Activated T-cell treated with anti-CD3 and anti-CD28 coated beads for 1 hour (primary cell): ENCODE data around the gene LTBP1.

Experiments
- DNase-seq: peaks from one replicate; pipeline ENCODE4 v3.0.0-alpha.2; 2020; ENCODE audit warnings: low read depth

Gene LTBP1

DNA sequence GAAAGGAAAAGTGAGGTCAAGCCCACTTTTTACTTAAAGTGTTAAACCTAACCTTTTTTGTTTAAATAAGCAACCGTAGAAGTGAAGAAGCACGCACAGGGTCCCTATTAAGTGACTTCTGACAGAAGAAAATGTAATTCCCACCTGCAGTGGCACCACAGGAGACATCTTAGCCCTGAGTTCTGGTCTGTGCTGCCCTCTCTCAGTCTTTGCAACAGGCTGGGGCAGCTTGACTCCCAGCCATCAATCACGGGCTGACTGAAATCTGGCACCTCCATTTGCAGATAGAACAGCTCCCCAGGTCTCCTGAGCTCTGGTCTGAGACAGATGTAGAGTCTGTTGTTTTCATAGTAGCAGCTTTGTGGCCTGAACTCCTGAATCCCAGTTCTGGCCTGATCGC lies 170.0 kb downstream of the LTBP1 start:
- no peak for DNase-seq

DNA sequence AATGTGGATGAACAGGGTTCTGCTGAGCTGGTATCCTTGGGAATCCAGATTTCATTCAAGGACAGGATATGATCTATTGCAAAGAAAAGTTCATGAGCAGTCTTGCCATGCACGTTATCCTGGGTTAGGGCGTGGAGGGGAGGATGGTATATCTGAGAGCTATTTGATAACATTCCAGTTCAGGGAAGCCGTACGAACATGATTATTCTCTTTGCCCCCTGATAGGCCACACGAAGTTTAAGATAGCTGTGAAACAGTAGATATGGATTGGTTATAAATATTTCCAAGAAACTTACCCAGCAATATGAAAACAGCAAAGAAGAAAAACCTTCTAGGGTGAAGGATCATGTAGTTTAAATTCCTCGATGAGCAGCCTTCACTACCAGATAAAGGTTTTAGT lies 171.9 kb downstream of the LTBP1 start:
- no peak for DNase-seq

DNA sequence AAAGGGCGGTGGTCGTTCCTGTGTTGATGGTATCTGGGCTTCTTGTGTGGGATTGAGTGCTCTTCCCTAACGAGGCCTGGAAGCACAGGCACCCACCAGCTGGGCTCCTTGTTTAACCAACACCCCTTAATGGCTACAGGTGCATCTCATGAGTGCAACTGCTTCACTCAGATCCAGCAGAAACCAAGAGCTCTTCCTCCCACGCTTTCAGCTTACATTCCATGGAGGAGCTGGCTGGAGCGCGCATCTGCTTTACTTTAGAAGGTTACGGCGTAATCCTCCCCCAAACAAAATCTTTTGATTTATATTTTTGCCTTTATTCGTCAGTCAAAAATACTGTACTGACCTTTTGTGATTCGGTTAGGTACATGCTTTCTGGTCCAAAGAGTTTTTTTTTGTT lies 174.7 kb downstream of the LTBP1 start:
- no peak for DNase-seq

DNA sequence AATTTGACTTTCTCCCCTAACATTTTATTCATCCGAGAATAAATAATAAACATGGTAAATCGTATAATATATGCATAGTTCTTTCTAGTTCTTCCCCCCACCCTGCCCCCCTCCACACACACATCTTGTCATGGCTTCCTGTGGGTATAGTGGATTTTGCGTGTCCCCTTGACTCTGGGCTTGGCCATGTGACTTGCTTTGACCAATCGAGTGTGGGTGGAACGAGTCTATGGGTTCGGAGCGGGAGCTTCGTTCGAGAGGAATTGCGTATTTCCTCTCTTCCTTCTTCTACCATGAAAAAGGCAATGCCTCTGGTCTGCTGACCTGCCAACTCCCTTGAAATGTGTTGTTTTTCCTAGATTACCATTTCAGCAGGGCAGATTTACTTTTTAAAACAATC lies 175.2 kb downstream of the LTBP1 start:
- no peak for DNase-seq

DNA sequence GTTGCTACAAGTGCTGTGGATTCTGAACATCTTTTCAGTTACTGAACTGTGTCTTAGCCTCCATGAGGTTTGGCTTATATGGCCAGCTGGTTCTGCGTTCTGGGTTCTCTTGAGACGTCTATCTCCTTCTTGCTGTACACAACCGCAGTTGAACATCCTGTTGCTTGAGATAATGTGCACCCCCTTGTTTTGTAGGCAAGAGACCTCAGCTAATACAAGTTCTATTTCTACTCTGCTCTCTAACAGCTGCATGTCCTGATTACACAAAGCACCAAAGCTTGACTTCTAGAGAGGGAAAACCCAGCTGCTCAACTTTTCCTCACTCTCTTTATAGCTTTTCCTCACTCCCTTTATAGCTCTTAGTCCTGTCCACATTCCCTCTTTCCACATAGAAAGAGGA lies 176.0 kb downstream of the LTBP1 start:
- DNase-seq = no peak

DNA sequence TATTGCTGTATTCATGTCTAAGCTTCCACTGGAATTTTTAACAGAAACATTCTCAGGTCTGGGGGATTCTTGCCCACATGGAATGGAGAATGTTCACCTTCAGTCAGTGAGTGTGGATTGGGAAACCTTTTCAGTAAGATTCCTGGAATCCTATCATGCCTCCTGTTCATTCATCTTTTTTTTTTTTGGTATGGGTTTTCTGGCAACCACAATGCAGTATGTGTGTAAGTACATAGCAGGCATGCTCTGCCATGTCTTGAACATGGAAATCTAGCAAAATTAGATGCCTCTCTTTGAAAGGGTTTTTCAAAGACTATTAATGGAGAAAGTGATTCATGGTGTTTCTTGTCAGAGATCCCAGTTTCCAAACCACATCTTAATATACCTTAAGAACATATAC lies 176.5 kb downstream of the LTBP1 start:
- no peak for DNase-seq

DNA sequence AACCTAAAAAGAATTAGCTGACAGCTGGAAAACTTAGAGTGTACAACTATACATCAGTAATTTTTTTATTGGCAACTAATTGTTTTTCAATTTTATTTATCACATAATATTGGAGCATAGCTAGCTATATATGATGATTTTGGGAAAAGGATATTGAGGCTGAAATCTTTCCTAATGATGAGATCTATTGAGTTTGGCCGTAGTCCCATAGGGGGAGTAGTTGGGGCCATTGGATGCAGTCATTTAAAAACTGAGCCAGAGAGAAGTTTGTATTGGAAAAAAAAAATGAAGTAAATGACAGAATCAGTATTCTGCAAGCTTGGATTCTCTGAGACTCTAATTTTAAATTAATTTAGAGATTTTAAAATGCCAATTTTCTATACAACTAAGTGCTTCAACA lies 179.8 kb downstream of the LTBP1 start:
- no peak for DNase-seq

DNA sequence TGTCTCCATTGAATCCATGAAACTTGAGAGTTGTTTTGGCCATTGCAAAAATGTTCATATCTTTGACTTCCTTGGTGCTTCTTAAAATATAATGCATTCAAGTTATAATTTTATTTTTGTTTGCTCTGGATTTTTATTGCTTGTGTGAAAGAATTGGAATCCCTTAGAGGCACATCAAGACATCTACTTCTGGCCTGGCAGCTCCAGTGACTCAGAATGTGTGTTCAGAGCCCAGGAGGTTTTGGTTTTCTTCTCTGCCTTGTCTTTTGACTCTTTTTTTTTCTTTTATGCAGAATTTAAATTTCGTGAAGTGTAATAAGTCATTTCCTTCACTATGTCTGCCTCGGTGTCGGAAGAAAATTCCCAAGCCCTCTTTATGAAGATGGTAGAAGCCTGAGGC lies 180.2 kb downstream of the LTBP1 start:
- no peak for DNase-seq

DNA sequence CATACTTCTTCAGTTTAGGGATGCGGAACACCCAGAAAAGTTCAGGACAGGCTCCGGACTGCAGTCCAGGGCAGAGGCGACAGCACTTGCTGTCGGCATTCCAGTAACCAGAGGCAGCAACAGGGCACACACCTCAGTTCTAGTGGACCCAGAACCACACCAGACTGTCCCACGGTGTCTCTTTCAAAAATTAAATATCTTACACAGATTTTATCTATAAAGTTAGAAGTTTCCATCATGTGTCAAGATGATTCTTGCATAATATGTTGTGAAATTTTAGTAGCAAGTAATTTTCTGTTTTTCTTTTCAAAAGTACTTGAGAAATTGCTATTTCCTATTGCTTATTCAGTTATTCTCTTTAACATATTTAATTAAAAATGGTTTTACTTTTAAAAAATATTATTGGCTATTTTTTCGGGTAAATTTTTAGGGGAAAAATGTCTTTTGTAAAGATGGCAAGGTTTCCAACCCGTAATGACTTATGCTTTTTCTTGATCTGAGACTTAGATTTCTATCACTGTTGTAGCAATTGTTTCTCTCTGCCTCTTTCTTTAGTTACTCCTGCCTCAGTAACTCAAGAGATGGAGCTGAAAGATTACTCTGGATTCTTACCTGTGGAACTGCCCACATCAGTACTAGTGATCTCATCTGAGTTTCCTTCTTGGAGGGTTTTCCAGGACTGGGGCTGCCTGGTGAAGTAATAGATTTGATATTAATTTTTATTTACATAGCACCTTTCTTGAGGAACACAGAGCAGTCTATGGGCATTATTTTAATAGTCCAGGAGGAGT lies 182.7 kb downstream of the LTBP1 start:
- no peak for DNase-seq

DNA sequence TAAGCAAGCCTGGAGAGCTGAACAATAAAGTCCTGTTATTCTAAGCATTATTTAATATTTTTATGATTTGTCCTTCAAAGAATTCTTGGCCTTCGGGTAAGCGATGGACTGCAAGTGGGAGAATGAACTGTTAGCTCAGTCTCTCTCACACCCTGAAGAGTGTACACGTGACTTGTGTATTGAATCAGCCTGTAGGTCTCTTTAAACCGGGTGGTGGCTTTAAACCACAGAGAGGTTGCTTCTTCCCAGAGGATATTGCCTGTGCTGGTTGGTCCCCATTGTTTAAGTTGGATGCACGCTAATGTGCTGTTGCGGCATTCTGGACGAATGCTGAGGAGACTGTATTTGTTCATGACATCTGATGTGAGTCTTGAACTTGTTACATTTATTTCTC lies 183.3 kb downstream of the LTBP1 start:
- no peak for DNase-seq

DNA sequence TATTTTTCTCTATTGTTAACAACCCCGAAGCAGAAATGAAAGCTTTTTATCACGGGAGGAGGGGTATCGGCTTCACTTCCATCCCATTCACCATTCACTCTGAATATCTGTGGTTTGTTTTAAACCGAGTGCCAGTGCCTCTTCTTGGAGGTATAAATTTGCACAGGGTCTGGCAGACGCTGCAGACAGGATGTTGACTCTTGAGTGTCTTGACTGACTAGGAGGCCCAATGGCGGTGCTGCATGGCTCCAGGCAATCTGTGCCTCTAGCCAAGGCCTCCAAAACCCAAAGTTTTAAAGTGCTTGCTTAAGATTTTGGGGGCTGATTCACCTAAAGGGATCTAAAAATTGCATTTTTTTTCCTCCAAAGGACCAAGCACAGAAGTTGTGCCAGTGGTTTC lies 183.8 kb downstream of the LTBP1 start:
- DNase-seq = no peak

DNA sequence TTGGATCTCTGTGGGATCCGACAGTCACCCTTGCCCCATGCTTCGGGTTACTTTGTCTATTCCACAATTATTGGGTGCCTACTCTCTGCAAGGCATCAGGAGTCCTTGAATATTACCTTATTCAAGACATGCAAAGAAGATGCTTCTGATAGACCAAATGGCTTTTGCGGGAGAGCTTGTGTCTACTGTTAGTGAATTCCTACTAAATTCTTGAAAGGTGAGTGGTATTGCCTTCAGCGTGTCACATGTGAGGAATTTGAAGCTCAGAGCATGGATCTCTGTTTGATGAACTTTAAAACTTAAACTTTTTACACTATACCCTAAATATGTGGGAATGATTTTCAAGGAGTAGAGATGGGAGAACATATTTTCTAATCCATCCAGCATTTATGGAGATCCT lies 184.4 kb downstream of the LTBP1 start:
- no peak for DNase-seq

DNA sequence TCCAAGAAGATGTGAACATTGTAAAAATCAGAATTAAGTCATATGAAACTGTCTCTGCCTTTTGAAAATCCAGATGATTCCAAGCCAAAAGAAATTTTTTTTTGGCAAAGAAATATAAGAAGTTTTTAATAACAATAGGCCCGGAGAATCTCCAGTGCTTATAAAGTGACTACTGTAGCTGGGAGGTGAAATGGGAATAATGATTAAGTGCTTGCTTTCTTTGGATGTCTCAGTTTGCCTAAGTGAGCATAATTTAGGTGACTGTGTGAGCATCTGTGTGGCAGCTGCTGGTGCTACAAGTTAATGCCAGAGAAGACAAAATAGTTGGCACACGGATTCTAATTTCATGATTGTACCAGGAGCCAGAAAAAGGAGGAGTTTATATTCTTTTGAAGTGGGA lies 185.0 kb downstream of the LTBP1 start:
- no peak for DNase-seq

DNA sequence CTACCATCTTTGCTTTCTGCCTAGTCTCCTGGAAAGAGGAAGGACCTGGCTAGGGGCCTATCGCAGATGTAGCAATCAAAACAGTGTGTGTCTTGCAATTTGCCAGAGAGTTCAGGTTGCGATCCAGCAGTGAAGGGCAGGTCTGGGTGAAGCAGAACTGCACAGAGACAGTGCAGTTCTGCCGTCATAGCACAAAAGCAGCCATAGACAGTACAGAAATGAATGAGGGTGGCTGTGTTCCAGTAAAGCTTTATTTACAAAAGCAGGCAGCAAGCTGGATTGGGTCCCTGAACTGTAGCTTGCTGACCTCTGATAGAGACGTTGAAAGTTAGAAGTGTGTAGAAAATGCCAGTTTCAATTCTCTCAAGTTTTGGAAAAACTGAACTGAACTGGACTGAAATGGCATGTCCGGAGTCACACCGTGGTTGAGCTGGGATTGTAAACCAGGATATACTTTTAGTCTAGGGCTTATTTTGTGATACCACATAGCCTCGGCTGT lies 186.8 kb downstream of the LTBP1 start:
- DNase-seq = no peak

DNA sequence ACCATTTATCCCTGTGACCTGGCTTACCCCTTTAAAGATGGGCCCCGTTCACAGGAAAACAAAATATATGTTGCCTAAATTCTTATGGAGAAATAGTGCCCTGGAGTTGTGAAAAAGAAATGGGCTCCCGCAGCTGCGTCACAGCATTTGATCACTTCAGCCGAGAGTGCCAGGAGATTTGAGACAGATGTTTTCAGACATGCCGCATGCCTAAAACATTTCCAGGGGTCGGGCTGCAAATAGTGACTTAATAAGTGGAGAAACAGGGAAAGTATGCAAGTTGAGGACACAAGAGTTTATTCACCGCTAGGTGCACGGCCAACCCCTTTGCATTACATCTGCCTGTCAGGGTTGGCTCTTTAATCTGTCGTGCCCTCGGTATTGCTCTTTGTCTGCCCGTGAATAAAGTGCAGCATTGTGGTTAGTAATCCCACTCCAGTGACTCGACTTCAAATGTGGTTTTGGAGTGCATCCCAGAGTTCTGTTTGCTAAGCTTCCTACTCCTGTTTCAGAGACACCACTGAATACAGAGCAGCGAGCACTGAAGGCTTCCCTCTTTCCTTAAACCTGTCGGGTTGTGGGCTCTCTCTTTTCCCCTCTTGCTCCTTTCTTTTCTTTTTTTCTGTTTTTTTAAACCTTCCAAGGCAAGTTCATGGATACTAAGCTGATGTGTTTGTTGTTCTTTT lies 187.5 kb downstream of the LTBP1 start:
- no peak for DNase-seq

DNA sequence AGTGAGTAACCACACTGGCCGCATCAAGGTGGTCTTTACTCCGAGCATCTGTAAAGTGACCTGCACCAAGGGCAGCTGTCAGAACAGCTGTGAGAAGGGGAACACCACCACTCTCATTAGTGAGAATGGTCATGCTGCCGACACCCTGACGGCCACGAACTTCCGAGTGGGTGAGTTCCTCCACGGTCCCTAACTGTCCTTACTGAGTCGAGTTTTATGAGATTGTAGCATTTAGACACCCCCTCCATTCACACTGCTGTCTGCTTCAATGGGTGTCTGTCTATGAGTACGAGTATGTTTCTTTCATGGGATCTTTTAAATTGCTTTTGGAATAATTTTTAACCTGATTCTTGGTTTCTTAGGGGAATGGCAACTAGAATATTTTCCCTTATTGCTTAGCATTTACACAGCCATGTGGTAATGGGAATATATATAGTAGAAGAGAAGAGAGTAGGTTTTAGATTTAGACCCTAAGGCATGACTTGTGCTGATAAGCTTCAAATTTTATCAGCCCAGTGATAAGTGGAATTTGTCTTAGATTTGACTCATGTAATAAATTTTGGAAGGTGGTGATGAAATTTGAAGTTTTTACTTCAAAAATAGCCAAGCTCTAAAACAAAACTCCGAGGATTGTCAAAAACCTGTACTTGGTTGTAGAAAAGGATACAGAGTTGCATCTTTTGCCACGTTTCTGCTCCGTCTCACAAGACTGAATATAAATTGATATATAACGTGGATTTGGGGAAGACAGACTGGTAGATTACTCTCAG lies 188.2 kb downstream of the LTBP1 start:
- DNase-seq = no peak

DNA sequence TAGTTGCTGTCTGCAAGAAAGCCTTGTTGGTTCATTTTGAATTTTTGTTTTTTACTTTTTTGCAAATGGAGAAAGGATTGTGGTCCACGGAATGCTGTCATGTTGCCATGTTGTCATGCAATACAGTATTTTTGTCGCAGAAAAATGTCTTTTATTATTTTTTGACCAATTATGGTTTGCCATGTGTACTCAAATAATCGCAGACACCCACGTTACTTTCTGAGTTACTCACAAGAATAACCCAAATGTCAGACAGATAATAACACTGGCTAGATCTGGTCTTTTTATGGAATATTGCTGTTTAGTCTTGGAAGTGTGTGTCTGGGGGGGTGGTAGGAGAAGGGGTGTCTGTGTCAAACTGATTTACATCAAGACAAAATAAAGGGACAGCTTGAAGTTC lies 188.9 kb downstream of the LTBP1 start:
- DNase-seq = no peak

DNA sequence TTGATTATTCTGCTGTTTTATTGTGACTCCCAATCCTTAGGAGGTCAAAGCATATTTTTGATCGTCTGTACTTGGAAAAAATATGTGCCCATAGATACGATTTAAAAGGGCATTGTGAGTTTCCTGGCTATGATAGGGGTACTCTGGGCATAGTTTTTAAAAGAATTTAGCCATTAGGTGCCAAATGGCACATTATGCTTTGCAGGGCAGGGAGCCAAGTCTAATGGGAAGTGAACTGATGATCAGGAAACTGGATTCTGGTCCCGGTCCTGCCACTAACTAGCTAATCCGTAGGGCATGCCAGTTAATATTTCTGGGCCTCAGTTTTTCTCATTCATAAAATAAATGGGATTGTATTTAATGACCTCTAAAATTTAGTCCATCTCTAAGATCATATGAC lies 189.3 kb downstream of the LTBP1 start:
- DNase-seq = no peak

DNA sequence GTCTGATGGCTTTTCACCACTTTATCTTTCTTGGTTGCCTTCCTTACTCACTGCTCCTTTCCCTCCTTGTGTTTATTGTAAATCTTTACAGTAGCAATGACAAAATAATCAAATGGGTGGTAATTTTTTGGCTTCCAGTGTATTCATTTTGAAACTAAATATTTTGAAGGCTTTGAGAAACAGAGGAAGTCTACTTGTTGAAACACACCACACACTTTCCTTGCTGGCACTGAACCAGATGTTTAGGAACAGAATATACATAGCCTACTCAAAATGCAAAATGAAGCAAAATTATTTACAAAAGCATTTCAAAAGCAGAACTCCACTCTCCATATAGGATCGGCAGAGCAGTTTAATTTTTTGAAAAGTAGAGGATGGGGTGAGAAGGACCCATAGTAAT lies 189.8 kb downstream of the LTBP1 start:
- no peak for DNase-seq

DNA sequence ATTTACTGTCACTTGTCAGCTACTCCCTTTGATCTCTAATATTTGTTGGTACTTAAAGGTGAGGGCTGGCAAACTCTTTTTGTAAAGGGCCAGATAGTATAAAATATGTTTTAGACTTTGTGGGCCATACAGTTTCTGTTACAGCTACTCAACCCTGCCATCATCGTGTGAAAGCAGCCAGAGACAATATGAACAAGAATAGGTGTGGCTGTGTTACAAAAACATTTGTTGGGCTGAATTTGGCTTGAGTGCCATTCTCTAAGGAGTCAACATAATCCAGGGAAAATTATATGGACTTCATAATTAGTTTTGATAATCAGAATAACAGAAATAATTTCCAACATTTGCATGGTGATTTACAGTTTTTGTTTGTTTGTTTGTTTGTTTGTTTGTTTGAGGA lies 190.6 kb downstream of the LTBP1 start:
- DNase-seq = no peak

DNA sequence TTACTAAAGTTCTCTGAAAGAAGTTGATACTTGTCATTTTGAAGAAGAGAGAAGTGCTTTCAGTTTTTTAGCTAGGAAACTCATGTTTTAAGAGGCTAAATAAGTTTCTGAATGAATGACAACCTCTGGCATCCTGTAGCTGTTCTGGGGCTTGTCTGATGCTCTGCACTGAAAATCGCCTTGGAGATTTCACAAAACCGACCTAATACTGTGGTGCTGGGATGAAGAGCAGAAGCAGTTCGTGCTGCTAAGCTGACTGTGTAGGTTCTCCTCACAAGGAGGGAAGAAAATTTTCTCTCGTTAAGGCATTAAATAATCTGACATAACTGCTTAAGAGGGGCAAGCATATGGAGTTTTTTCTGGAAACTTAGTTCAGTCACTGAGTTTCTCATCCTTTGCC lies 193.2 kb downstream of the LTBP1 start:
- DNase-seq = no peak

DNA sequence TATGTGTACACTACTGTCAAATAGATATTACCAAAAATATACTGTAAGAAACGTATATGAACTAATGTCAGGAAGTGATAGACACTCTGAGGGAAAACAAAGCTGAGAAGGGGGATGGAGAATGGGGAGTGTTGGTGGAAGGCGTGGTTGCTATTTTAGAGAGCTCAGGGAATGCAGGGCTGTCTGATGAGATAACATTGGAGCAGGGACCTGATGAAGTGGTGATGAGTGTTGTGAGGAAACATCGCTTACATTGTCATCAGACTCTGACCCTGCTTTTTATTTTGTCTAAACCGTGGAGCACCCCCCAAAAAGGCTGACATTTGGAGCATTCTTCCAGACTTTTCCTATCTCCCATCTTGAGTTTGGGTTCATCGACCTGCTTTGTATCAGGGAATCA lies 194.7 kb downstream of the LTBP1 start:
- no peak for DNase-seq

DNA sequence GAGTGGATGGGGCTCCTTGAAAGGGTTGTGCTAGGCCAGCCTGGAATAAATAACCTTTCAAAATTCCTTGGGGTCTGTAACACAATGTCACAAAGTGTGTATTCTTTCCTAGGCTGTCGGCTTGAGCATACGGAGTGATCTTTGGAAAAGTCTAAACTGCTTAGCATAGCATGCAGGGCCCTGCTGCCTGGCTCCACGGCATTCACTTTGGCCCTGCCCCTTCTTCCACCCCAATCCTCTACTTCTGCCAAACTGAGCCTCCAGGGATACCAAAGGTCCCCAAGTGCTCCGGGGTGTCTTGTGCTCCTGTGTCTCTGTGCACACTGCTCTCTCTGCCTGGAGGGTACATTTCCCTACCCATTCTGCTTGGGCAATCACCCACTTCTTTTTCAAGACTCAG lies 196.1 kb downstream of the LTBP1 start:
- no peak for DNase-seq
